Hepatocyte (in vitro differentiated cells): ENCODE data around the gene TPRG1L. TPM values are rescaled to one million over a fixed set of nuclear protein-coding genes. Genes with fewer than 3 reads are reported as not detected.

Experiments used
- DNase-seq: peaks from one replicate; pipeline ENCODE4 v3.0.0-alpha.2; 2016; ENCODE audit warnings: low spot score
- H2AFZ ChIP-seq: fragments of 200-600 bp; sonication (generic); 2 replicates; pipeline ENCODE4 v1.6.0; 2016; ENCODE audit warnings: antibody characterized with exemption, mild to moderate bottlenecking
- H3K27ac ChIP-seq: fragments of 200-600 bp; sonication (generic); 2 replicates; pipeline ENCODE4 v1.5.1; 2016; ENCODE audit warnings: mild to moderate bottlenecking
- H3K27me3 ChIP-seq: fragments of 200-600 bp; sonication (generic); 2 replicates; pipeline ENCODE4 v1.6.1; 2016
- H3K36me3 ChIP-seq: fragments of 200-600 bp; sonication (generic); replicated peaks from 2 replicates; pipeline ENCODE4 v1.5.1; 2016; ENCODE audit warnings: low read depth; ENCODE audit not compliant: insufficient read depth
- H3K4me1 ChIP-seq: fragments of 200-600 bp; sonication (generic); 2 replicates; pipeline ENCODE4 v1.5.1; 2016; ENCODE audit warnings: mild to moderate bottlenecking, moderate library complexity; ENCODE audit not compliant: insufficient read depth
- H3K4me2 ChIP-seq: fragments of 200-600 bp; sonication (generic); 2 replicates; pipeline ENCODE4 v1.6.0; 2016
- H3K4me3 ChIP-seq: fragments of 200-600 bp; sonication (generic); 2 replicates; pipeline ENCODE4 v1.5.1; 2016; ENCODE audit warnings: mild to moderate bottlenecking
- H3K79me2 ChIP-seq: fragments of 200-600 bp; sonication (generic); 2 replicates; pipeline ENCODE4 v1.6.0; 2017; ENCODE audit warnings: mild to moderate bottlenecking
- H3K9me2 ChIP-seq: fragments of 200-600 bp; sonication (generic); replicated peaks from 2 replicates; pipeline ENCODE4 v1.6.0; 2017; ENCODE audit warnings: mild to moderate bottlenecking; ENCODE audit not compliant: insufficient read depth
- H3K9me3 ChIP-seq: fragments of 200-600 bp; sonication (generic); 2 replicates; pipeline ENCODE4 v1.5.1; 2016; ENCODE audit warnings: low read depth, mild to moderate bottlenecking
- H4K20me1 ChIP-seq: fragments of 200-600 bp; sonication (generic); 2 replicates; pipeline ENCODE4 v1.6.0; 2016; ENCODE audit warnings: mild to moderate bottlenecking; ENCODE audit not compliant: insufficient read depth, poor library complexity, severe bottlenecking
- CTCF ChIP-seq: fragments of 200-600 bp; sonication (generic); IDR thresholded peaks from 2 replicates; pipeline ENCODE4 v1.5.1; 2016; ENCODE audit warnings: antibody characterized with exemption, mild to moderate bottlenecking; ENCODE audit not compliant: poor library complexity
- EZH2 ChIP-seq: fragments of 200-600 bp; sonication (generic); IDR thresholded peaks from 2 replicates; pipeline ENCODE4 v1.6.1; 2016; ENCODE audit warnings: antibody characterized with exemption, mild to moderate bottlenecking, borderline replicate concordance
- EZH2phosphoT487 ChIP-seq: fragments of 200-600 bp; sonication (generic); IDR thresholded peaks from one replicate; pipeline ENCODE4 v1.6.1; 2018; ENCODE audit warnings: antibody characterized with exemption, mild to moderate bottlenecking, low read depth, moderate library complexity; ENCODE audit not compliant: unreplicated experiment, severe bottlenecking
- WGBS: methylation state at CpG from one replicate; pipeline ENCODE4 v1.1.6; 2016; ENCODE audit warnings: low lambda C conversion rate; ENCODE audit errors: missing lambda C conversion rate; 5-methylcytosine and 5-hydroxymethylcytosine counted together
- polyA plus RNA-seq: library from polyadenylated mRNA; unstranded; fragments of >200 nt; fragmentation: Nextera tagmentation; extraction: Ambion mirVana; gene quantifications from 2 replicates; pipeline ENCODE4 v1.2.1, GENCODE V29; 2016
- total RNA-seq: library from RNA; depleted of rRNA; stranded (reverse); fragments of >200 nt; gene quantifications from 2 replicates; pipeline ENCODE4 v1.2.3, GENCODE V29; 2014

TPRG1L gene
- total and polyA plus RNA-seq, 2 experiments from 2014 or later, result 57.9 to 74.1 TPM

- H2AFZ ChIP-seq, result no peak overlapping the region
- TF ChIP-seq EZH2phosphoT487 (no peak), EZH2 (no peak), CTCF (no peak)
- H3K79me2 ChIP-seq, result no peaks in the 10 kb centered on the region
- WGBS, result 88% methylated on average over 17 of the region's 17 CpGs
- H3K36me3 ChIP-seq, result no peaks in the 10 kb centered on the region
- H3K4me1 ChIP-seq, result no peaks in the 10 kb centered on the region
- DNase-seq, result no peak
- no peaks in the 10 kb centered on the region for H3K9me3 ChIP-seq
- H3K4me3 ChIP-seq, result no peak overlapping the region
- H4K20me1 ChIP-seq, result no peaks in the 10 kb centered on the region
- no peak overlapping the region for H3K4me2 ChIP-seq
- H3K9me2 ChIP-seq, result no peaks in the 10 kb centered on the region
- no peak overlapping the region for H3K27ac ChIP-seq
- H3K27me3 ChIP-seq, result no peaks in the 10 kb centered on the region
Observed at GRCh38 chr1:3672971-3673361, 48.2 kb downstream of the TPRG1L start.

- DNase-seq, result no peak
- Histone ChIP-seq H3K4me3 (no peak overlapping the region), H3K4me2 (no peak overlapping the region), H3K27ac (no peak overlapping the region), H3K27me3 (no peaks in the 10 kb centered on the region), H3K9me2 (no peaks in the 10 kb centered on the region), H3K36me3 (no peaks in the 10 kb centered on the region), H3K9me3 (no peaks in the 10 kb centered on the region), H3K4me1 (no peaks in the 10 kb centered on the region), H2AFZ (no peak overlapping the region), H3K79me2 (no peaks in the 10 kb centered on the region), H4K20me1 (no peaks in the 10 kb centered on the region)
- WGBS, result 89% methylated on average over 25 of the region's 25 CpGs
- TF ChIP-seq CTCF (no peak), EZH2phosphoT487 (no peak), EZH2 (no peak)
Observed at GRCh38 chr1:3673381-3674099, 48.7 kb downstream of the TPRG1L start.

GRCh38 chr1:3674100-3675094 is 49.6 kb downstream of the TPRG1L start:
- DNase-seq, result no peak

GRCh38 chr1:3675436-3675835 is 50.6 kb downstream of the TPRG1L start:
- Histone ChIP-seq H3K4me3 (no peak overlapping the region), H3K9me3 (no peaks in the 10 kb centered on the region), H3K27ac (no peak overlapping the region), H3K27me3 (no peaks in the 10 kb centered on the region), H3K9me2 (no peaks in the 10 kb centered on the region), H4K20me1 (no peaks in the 10 kb centered on the region), H2AFZ (no peak overlapping the region), H3K4me1 (no peaks in the 10 kb centered on the region), H3K36me3 (no peaks in the 10 kb centered on the region), H3K79me2 (no peaks in the 10 kb centered on the region), H3K4me2 (no peak overlapping the region)
- TF ChIP-seq EZH2phosphoT487 (no peak), CTCF (no peak), EZH2 (no peak)
- WGBS, result 88% methylated on average over 9 of the region's 11 CpGs
- DNase-seq, result no peak

More at GRCh38 chr1:3674100-3675094, 49.6 kb downstream of the TPRG1L start:
- H3K36me3 ChIP-seq, result no peaks in the 10 kb centered on the region
- H3K27ac ChIP-seq, result no peak overlapping the region
- H4K20me1 ChIP-seq, result no peaks in the 10 kb centered on the region
- H3K9me2 ChIP-seq, result no peaks in the 10 kb centered on the region
- H3K9me3 ChIP-seq, result no peaks in the 10 kb centered on the region
- H3K79me2 ChIP-seq, result no peaks in the 10 kb centered on the region
- WGBS, result 70% methylated on average over 28 of the region's 30 CpGs
- no peaks in the 10 kb centered on the region for H3K27me3 ChIP-seq
- H3K4me1 ChIP-seq, result no peaks in the 10 kb centered on the region
- no peak overlapping the region for H3K4me3 ChIP-seq
- no peak overlapping the region for H2AFZ ChIP-seq
- no peak overlapping the region for H3K4me2 ChIP-seq
- no peak for TF ChIP-seq EZH2
